EL (cell line): ENCODE measurements around the gene WFS1.

Experiments
- DNase-seq: peaks from one replicate; pipeline ENCODE4 v3.0.0-alpha.2; 2016

The WFS1 gene

GRCh38 chr4:6301732-6302442 is 32.2 kb downstream of the WFS1 start:
- no peak for DNase-seq

- DNase-seq: no peak
Observed at GRCh38 chr4:6302869-6303268, 33.2 kb downstream of the WFS1 start.

GRCh38 chr4:6303943-6304342 is 34.3 kb downstream of the WFS1 start:
- no peak for DNase-seq

- DNase-seq: no peak
Observed at GRCh38 chr4:6306299-6306698, 36.6 kb downstream of the WFS1 start.

GRCh38 chr4:6307230-6307629 is 37.6 kb downstream of the WFS1 start:
- DNase-seq: no peak

GRCh38 chr4:6307891-6308290 is 38.2 kb downstream of the WFS1 start:
- no peak for DNase-seq

- DNase-seq: no peak
Observed at GRCh38 chr4:6308899-6309643, 39.4 kb downstream of the WFS1 start.

GRCh38 chr4:6309777-6310176 is 40.1 kb downstream of the WFS1 start:
- DNase-seq: no peak

- DNase-seq: no peak
Observed at GRCh38 chr4:6313216-6313615, 43.6 kb downstream of the WFS1 start.

GRCh38 chr4:6316461-6317003 is 46.9 kb downstream of the WFS1 start:
- DNase-seq: no peak

GRCh38 chr4:6318206-6318605 is 48.6 kb downstream of the WFS1 start:
- no peak for DNase-seq

- DNase-seq: peak; percentile 32
Observed at GRCh38 chr4:6319530-6320150, 50.0 kb downstream of the WFS1 start.

GRCh38 chr4:6320663-6321062 is 51.0 kb downstream of the WFS1 start:
- no peak for DNase-seq

- DNase-seq: no peak
Observed at GRCh38 chr4:6321361-6321760, 51.7 kb downstream of the WFS1 start.

GRCh38 chr4:6322067-6322760 is 52.6 kb downstream of the WFS1 start:
- no peak for DNase-seq

GRCh38 chr4:6322761-6323566 is 53.3 kb downstream of the WFS1 start:
- DNase-seq: no peak

- no peak for DNase-seq
Observed at GRCh38 chr4:6324461-6324998, 54.9 kb downstream of the WFS1 start.

GRCh38 chr4:6324999-6325787 is 55.5 kb downstream of the WFS1 start:
- DNase-seq: no peak

- no peak for DNase-seq
Observed at GRCh38 chr4:6325788-6326290, 56.2 kb downstream of the WFS1 start.

- no peak for DNase-seq
Observed at GRCh38 chr4:6326312-6327060, 56.8 kb downstream of the WFS1 start.
